HG03457 (cell line): Measurements from ENCODE around the gene ZCWPW2.

Experiments
- ATAC-seq: cut with Tn5 transposase; IDR thresholded peaks from one replicate; pipeline ENCODE4 v1.9.1; 2021; ENCODE audit warnings: moderate number of reproducible peaks; ENCODE audit not compliant: unreplicated experiment

The ZCWPW2 gene

GRCh38 chr3:28574036-28574435, 225.5 kb downstream of the ZCWPW2 start:
- no peak for ATAC-seq

- ATAC-seq, result no peak
These were observed 226.7 kb downstream of the ZCWPW2 start for GRCh38 chr3:28575100-28575745.
